HG03135 (cell line): ENCODE measurements around the gene OR6N1.

Source experiments
- ATAC-seq: cut with Tn5 transposase; IDR thresholded peaks from one replicate; pipeline ENCODE4 v1.9.1; 2021; ENCODE audit warnings: mild to moderate bottlenecking, moderate library complexity; ENCODE audit not compliant: unreplicated experiment

OR6N1 gene

DNA sequence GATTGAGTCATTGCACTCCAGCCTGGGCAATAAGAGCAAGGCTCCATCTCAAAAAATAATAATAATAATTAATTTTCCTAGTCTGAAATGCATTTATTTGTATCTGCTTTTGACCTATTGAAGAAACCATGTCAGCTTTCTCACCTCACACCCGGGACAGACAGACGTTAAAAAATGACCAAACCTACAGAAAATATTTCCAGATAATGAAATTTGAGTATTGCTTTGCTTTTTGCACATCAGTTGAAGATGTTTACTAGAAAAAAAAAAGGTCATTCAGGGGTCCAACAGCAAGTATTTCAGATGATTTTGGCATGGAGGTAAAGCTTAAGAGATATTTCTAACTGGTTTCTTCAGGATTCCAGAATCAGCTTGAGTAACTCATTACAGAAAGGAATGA is 17.6 kb downstream of the OR6N1 start, which contains the start of gene OR6K6:
OR6K6 (plus strand) TSS at position 301 of the 400 bp plus-strand sequence. CDS start 168 bp downstream, outside the sequence.
- no peak for ATAC-seq

DNA sequence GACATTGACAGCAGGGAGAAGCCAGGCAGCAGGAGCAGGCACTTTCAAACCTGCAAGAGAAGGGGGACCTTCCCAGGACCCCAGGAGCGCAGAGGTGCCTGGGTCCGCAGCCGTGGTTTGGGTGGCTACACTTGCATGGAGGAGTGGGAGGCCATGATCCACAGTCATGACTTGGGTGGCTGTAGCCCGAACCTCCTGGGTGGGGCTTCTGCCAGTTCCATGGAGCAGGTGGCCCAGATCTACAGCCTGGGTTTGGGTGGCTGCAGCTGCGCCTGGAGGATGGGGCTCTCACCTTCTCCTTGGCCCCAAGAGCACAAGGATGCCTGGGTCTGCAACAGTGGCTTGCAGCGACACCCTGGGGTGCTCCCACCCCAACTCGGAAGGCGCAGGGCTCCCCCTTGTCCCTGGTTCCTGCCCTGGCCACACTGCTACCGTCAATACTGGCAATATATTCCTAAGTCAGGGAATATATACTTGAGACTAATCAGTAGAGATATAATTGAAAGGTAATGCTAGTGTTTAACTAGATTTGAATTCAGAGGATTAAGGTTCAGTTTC is 19.8 kb downstream of the OR6N1 start:
- no peak for ATAC-seq

- no peak for ATAC-seq
These were observed 36.1 kb downstream of the OR6N1 start for GRCh38 chr1:158735848-158736247.

DNA sequence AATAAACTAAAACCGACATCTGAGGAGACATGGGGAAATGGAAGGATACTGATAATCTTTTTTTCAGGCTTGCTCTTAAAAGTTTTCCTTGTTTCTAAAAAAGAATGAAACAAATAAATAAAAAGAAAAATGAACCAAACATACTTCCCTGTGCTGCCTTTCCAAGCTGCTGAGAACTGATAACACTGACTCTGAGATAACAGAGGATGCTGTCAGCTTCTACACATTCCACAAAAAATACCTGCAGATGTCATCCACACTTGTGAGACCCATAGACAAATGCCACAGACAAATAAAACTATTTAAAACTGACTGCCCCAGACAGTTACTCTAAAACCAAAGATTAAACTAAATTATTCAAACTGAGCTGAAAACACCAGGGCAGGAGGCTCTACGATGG is 39.5 kb downstream of the OR6N1 start:
- no peak for ATAC-seq

DNA sequence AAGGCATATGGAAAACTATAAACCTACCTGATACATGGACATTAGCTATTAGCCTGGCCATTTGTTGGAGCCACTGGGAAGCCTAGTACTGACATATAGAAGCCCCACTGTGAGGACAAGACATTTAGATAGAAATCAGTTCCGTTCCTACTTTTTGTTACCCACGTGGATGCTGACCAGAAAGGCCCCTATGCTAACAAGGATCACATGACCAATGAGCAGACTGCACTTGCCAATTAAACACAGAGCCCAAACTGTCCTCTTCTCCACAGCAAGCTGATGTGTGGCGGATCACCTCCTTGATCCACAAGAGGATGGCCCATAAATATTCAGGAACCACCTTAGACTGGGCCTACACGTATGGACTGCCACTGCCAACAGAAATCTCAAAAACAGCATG is 40.3 kb downstream of the OR6N1 start:
- ATAC-seq = no peak

DNA sequence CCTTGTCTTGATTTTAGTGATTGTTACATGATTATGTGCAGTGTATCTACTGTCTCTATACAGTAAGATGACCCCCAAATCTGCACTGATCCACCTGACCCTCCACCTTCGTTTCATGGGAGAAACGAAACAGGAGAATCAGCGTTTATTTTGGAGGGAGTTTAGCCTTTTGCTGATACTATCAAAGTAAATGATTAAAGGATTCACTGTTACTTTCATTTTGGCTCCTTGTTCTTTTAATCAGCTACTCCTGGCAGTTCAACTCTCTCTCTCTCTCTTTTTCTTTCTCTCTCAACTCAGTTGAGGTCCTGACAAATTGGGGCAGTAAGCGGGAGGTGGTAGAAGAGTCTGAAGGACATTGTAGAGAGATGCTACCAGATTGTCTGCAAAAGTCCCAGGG is 41.5 kb downstream of the OR6N1 start:
- no peak for ATAC-seq

DNA sequence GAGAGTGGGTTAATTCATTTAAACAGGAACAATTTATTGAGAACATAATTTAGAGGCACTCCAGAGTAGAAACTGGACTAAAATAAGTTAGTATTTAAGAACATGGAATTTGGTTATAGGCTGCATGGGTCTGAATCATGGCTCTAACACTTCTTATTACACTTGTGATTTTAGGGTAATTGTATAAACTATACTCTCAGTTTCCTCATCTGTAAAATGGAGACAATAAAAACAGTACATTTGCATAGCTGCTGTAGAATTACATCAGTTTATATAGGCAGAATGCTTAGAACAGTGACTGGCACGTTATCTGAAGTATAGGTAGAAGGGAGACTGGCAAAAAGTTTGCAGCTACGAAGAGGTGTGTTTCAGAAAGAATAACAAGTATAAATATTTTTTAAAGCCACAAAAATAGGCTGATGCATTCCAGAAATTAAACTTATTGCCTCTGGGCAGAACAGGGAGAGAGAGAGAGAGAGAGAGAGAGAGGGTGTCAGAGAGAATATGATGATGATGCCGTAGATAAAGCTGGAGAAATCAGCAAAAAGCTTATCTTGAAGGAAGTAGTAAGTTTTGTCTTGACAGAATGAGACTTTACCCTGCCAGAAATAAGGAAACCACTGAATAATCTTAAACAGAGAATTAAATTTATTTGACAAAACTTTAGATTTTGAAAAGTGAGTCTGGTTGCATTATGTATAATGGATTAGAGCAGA is 43.3 kb downstream of the OR6N1 start:
- no peak for ATAC-seq

DNA sequence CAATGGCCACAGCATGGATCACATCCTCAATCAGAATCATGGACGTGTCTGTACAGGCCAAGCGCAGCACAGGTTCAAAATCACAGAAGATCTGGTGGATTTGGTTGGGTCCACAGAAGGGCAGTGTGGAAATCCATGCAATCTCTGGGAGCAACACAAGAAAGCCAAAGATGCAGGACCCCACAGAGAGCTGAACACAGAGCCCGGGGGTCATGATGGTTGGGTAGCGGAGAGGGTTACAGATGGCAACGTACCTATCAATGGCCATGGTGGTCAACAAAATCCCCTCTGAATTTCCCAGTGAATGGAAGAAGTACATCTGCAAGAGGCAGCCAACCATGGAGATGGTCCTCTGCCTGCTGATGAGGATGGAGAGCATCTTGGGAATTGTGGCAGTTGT is 47.6 kb downstream of the OR6N1 start:
- no peak for ATAC-seq

DNA sequence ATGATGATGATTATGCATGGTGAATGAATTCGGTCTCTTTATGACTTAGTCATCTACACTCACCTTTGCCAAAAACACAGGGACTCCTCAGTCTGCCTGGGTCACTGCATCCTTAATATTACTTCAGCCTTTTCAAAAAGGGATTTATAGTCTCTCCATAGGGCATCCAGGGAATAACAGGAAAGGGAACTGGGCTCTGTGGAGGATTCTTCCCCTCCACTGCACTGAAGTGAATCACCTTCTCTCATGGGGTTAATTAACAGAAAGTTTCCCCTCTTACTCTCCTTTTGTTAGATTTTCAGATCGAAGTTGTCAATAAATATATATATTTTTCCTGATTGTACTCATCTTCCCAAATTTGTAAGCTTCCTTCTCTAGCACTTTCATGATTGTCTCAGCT is 51.4 kb downstream of the OR6N1 start, which contains the start of gene OR6K3:
OR6K3 (minus strand) TSS at position 101 of the 400 bp plus-strand sequence. CDS start 2,605 bp downstream, outside the sequence.
- ATAC-seq = no peak

- no peak for ATAC-seq
These were observed 52.3 kb downstream of the OR6N1 start for GRCh38 chr1:158719664-158720063.

DNA sequence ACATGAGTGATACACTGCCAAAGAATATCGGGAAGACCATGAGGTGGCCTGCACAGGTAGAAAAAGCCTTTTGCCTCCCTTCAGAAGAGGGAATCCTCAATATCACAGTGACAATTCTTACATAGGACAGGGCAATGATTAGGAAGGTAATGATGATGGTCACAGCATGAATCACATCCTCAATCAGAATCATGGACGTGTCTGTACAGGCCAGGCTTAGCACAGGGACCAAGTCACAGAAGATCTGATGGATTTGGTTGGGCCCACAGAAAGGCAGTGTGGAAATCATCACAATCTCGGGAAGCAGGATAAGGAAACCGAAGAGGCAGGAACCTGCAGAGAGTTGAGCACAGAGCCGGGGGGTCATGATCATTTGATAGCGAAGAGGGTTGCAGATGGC is 54.7 kb downstream of the OR6N1 start:
- ATAC-seq = no peak

DNA sequence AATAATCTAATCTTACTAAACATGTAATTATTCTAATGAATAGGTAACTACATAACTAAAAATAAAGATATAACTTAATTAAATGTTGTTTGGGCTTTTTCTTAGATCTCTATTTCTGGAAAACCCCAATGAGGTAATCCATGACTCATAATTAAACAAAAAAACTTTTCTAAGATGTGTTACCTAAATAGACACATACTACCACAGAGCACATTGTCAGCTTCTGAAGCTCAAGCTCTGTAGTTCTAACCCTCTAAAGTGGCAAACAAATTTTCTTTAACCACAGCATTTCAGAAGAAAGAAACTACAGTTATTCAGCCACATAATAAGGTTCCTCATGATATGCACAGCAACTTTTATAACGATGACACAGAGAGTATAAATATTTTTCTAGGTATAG is 55.7 kb downstream of the OR6N1 start:
- ATAC-seq = no peak

- no peak for ATAC-seq
These were observed 57.2 kb downstream of the OR6N1 start for GRCh38 chr1:158714754-158715153.
